ENCODE measurements around the gene LYRM4.

The LYRM4 gene

DNA sequence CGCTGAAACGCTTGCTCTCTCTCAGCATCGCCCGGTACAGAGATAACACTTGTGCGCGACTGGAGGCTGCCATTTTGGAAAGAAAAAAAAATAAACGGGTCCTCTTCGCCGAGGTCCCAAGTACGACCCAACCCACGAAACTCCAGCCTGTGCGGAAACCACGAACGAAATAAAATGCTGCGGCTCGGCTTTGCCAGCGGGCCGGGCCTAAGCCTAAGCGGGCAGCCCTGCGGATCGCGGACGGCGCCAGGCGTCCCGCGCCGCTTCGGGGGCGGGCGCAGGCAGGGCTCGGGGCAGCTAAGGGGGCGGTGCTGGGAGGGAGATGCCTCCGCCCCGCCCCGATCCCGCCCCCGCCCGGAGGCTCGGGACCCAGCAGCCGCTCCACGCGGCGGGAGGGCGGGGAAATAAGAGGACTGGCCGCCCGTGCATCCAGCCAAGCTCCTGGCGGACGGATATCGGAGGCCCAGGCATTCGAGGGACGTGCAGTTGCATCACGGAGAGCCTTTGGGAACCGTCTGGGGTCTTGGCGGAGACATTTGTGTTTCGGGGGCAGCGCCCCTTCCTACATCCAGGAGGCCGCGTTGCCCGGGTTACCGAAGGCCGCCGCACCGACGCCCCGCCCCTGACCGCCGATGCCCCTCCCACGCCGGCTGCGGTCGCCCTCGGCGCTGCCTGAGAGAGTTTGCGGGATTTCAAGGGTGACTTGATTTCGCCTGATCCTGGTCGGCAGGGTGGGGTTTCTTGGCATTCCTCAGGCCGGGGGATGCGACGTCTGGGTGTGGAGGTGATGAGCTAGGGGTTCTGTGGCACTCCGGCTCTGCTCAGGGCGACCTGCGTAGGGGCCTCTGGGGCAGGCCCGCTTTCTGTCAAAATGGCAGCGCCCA is at the start of gene LYRM4, which contains the start of gene FARS2:
Gene LYRM4, minus strand, starts transcription at position 290 of the 884 bp plus-strand sequence. Its CDS starts 217 bp downstream, at position 73.
Gene FARS2, plus strand, starts transcription at position 853 of the 884 bp plus-strand sequence.
- peak within 1 kb of the TSS; percentile 93 for H3K27ac ChIP-seq
- TF ChIP-seq ZFX (IDR thresholded peaks at IDR 0.05; ENCODE audit: borderline replicate concordance): no peak
- TF ChIP-seq, protein P1, sequence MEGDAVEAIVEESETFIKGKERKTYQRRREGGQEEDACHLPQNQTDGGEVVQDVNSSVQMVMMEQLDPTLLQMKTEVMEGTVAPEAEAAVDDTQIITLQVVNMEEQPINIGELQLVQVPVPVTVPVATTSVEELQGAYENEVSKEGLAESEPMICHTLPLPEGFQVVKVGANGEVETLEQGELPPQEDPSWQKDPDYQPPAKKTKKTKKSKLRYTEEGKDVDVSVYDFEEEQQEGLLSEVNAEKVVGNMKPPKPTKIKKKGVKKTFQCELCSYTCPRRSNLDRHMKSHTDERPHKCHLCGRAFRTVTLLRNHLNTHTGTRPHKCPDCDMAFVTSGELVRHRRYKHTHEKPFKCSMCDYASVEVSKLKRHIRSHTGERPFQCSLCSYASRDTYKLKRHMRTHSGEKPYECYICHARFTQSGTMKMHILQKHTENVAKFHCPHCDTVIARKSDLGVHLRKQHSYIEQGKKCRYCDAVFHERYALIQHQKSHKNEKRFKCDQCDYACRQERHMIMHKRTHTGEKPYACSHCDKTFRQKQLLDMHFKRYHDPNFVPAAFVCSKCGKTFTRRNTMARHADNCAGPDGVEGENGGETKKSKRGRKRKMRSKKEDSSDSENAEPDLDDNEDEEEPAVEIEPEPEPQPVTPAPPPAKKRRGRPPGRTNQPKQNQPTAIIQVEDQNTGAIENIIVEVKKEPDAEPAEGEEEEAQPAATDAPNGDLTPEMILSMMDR (IDR thresholded peaks at IDR 0.05): no peak

DNA sequence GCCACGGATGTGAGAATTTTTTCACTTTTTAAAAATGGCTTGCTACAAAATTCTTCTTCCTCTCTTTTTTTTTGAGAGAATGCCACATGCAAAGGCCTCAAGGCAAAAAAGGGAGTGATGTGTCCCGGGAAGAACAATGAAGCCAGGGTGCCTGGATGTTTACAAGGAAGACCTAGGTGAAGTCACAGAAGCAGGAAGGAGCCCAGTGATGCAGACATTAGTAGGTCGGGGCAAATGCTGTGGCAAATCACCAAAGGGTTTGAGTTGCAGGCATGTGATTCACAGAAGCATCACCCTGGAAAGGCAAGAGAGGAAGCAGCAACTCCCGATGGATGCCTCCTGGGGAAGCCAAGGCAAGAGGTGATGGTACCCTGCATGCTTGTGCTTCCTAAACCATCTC is 47.3 kb upstream of the LYRM4 start:
- TF ChIP-seq, protein P1 (IDR thresholded peaks at IDR 0.05): no peak
- no peak for TF ChIP-seq ZFX (IDR thresholded peaks at IDR 0.05; ENCODE audit: borderline replicate concordance)
- H3K27ac ChIP-seq: no peak overlapping the region

DNA sequence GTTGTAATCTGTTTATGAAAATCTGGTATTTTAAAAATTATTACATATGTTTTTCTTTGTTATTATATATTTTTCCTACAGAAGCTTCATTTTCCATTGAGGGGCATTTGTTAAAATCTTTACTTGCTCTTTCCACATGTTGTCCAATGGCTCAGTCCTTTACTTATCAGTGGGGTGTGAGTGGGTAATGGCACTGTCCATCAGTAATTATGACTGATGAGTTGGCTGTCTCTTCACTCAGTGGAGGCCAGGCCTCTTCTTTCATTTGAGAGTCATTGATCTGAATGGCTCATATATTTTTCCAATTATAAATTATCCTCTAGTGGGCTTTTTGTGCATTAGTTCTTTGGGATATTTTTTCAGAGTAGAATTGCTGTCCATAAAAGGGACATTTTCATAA is 46.3 kb upstream of the LYRM4 start:
- TF ChIP-seq, protein P1 (IDR thresholded peaks at IDR 0.05): no peak
- TF ChIP-seq ZFX (IDR thresholded peaks at IDR 0.05; ENCODE audit: borderline replicate concordance): no peak
- H3K27ac ChIP-seq: no peak overlapping the region

DNA sequence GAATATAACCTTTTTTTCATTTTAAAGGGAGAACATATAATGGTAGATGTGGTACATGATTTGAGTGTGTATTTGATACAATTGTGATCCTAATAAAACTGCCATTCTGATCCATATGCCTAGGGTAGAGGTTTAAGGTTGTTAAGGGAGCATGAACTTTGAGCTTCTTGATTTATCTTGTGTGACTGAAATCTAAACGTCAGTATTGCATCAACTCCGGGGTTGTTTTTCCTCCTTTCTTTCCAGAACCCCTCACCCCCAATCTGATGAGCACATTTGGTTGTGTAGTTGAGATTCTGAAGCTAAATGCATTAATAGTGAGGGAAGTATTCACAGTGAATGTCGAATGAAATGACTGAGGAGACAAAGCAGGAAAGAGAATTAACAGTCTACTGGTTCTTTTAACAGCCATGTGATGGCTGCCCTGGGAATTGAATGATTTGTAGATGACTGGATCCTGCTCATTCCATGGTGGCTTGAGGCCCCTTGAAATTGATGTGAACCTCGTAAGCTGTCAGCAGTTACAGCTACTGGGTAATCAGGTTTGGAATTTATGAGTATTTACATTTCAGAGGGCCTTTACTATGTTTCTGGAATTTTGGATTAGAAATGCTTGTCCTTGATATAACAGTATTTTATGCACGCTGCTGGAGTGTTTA is 45.3 kb upstream of the LYRM4 start:
- no peak overlapping the region for H3K27ac ChIP-seq
- TF ChIP-seq, protein P1 (IDR thresholded peaks at IDR 0.05): no peak
- no peak for TF ChIP-seq ZFX (IDR thresholded peaks at IDR 0.05; ENCODE audit: borderline replicate concordance)

DNA sequence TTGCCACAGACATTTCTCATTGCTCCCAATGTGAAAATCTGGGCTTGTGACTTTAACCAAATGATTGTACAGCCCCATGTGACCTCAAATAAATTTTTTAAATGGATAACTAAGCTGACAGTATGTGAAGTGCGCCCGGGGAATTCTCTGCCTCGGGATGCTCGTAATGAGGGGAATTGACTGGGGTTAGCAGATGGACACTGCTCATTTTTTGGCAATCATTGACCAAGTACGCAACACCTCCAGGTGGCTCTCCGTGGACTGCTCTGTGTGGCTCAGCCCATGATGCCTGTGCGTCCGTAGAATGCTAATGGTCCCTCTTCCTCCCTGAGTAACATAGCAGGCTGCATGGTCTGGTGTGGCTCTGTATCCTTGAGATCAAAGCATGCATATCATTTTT is 42.9 kb upstream of the LYRM4 start:
- no peak overlapping the region for H3K27ac ChIP-seq
- TF ChIP-seq, protein P1 (IDR thresholded peaks at IDR 0.05): no peak
- no peak for TF ChIP-seq ZFX (IDR thresholded peaks at IDR 0.05; ENCODE audit: borderline replicate concordance)

DNA sequence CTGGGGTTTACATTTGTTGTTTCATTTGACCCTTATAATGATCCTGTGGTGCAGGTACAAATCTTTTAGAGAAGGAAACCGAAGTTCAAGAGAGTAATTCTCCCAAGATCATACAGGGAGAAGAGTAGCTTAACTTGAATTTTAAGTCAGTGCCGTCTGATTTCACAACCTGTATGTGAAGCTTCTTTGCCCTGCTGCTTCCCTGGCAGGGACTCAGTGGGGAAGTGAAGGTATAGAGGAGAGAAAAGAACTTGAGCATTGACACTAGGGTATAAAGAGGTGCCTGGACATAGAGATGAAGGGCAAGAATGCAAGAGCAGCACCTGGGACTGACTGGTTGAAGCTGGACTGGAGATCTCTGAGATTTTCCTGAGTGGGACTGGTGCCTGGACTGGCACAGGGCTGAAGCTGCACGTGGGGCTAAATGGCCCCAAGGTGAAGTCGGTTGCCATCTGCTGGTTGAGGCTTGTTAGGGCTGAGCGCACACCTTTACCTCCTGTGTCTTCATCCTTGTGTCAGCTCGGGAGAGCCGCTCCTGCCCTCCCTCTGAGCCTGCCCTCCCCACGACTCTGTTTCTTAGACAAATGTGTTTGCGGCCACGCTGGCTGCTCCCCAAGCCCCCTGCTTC is 42.4 kb upstream of the LYRM4 start:
- no peak overlapping the region for H3K27ac ChIP-seq
- TF ChIP-seq ZFX (IDR thresholded peaks at IDR 0.05; ENCODE audit: borderline replicate concordance): no peak
- TF ChIP-seq, protein P1 (IDR thresholded peaks at IDR 0.05): peak; percentile 86
